M059J (cell line): ENCODE data around the gene GTF3C6. TPM values are rescaled to one million over a fixed set of nuclear protein-coding genes. Genes with fewer than 3 reads are reported as not detected.
"Not testable (repeated sequence)": the region's sequence is repeated elsewhere in the genome, so short reads cannot be mapped to it uniquely, and the experiment has no call there.

ENCODE experiments used
- DNase-seq: peaks from one replicate; pipeline ENCODE4 v3.0.0-alpha.2; 2012; ENCODE audit warnings: low read depth
- total RNA-seq: library from RNA; depleted of rRNA; stranded (reverse); fragments of >200 nt; shearing (Covaris generic); gene quantifications from 2 replicates; pipeline ENCODE4 v1.2.3, GENCODE V29; 2014; rRNA removed

GTF3C6 gene
- total RNA-seq: 98.0 and 123 TPM in 2 replicates

- peak; percentile 92 for DNase-seq
These were observed at the start of gene GTF3C6 for GRCh38 chr6:110958329-110959192. TSS of gene GTF3C6 (plus strand) at chr6:110958706. CDS start at chr6:110958770, 64 bp downstream.

GRCh38 chr6:110930781-110931180 lies 27.7 kb upstream of the GTF3C6 start:
- DNase-seq: no peak

GRCh38 chr6:110933912-110934311 lies 24.6 kb upstream of the GTF3C6 start:
- no peak for DNase-seq

- no peak for DNase-seq
These were observed 24.1 kb upstream of the GTF3C6 start for GRCh38 chr6:110934381-110934898.

- no peak for DNase-seq
These were observed 23.3 kb upstream of the GTF3C6 start for GRCh38 chr6:110935171-110935570.

- peak; percentile 77 for DNase-seq
These were observed 20.3 kb upstream of the GTF3C6 start for GRCh38 chr6:110938171-110938570.

GRCh38 chr6:110939429-110940200 lies 18.9 kb upstream of the GTF3C6 start:
- no peak for DNase-seq

GRCh38 chr6:110944681-110945151 lies 13.8 kb upstream of the GTF3C6 start:
- DNase-seq: peak; percentile 99

GRCh38 chr6:110946498-110946897 lies 12.0 kb upstream of the GTF3C6 start:
- DNase-seq: peak; percentile 22

- DNase-seq: peak; percentile 53
These were observed 8.7 kb upstream of the GTF3C6 start for GRCh38 chr6:110949679-110950285.

- no peak for DNase-seq
These were observed 8.1 kb upstream of the GTF3C6 start for GRCh38 chr6:110950440-110950839.

- no peak for DNase-seq
These were observed 7.5 kb upstream of the GTF3C6 start for GRCh38 chr6:110951008-110951407.

GRCh38 chr6:110951986-110952794 lies 6.3 kb upstream of the GTF3C6 start:
- peak; percentile 79 for DNase-seq

- DNase-seq: no peak
These were observed 4.7 kb upstream of the GTF3C6 start for GRCh38 chr6:110953633-110954303.

GRCh38 chr6:110960014-110960390 lies 1.5 kb downstream of the GTF3C6 start:
- no peak for DNase-seq

GRCh38 chr6:110962636-110963035 lies 4.1 kb downstream of the GTF3C6 start:
- not testable (repeated sequence) for DNase-seq

- no peak for DNase-seq
These were observed 7.2 kb downstream of the GTF3C6 start for GRCh38 chr6:110965629-110966229.

- not testable (repeated sequence) for DNase-seq
These were observed 10.2 kb downstream of the GTF3C6 start for GRCh38 chr6:110968661-110969060.

- no peak for DNase-seq
These were observed 13.0 kb downstream of the GTF3C6 start for GRCh38 chr6:110971468-110971867.

GRCh38 chr6:110976575-110976974 lies 18.1 kb downstream of the GTF3C6 start:
- no peak for DNase-seq
